Keratinocyte (primary cell): Measurements from ENCODE around the gene NXN. TPM values are rescaled to one million over a fixed set of nuclear protein-coding genes. Genes with fewer than 3 reads are reported as not detected.
"Not testable (repeated sequence)": the region's sequence is repeated elsewhere in the genome, so short reads cannot be mapped to it uniquely, and the experiment has no call there.

Source experiments
- DNase-seq: peaks from one replicate; pipeline ENCODE4 v3.0.0-alpha.2; 2011; ENCODE audit warnings: low read depth, missing footprints, low spot score
- FAIRE-seq: peaks from 2 replicates; lab custom pipeline; 2011; peaks lifted over from hg19 to GRCh38; lab: Jason Lieb, UNC
- H2AFZ ChIP-seq: 2 replicates; pipeline ENCODE4 v1.6.0; 2012; ENCODE audit warnings: low read length, control low read depth, inconsistent platforms; ENCODE audit not compliant: control insufficient read depth
- H3K27ac ChIP-seq: 2 replicates; pipeline ENCODE4 v1.5.1; 2011; ENCODE audit warnings: low read length; ENCODE audit not compliant: control insufficient read depth, insufficient read depth
- H3K27me3 ChIP-seq: 3 replicates; pipeline ENCODE4 v1.6.0; 2011; ENCODE audit warnings: low read length; ENCODE audit not compliant: control insufficient read depth, insufficient read depth; ENCODE audit errors: extremely low read depth
- H3K36me3 ChIP-seq, 2 experiments: 2 replicates in 1 of 2; 3 replicates in 1 of 2; pipeline ENCODE4 v1.5.1; 2011; ENCODE audit warnings: low read length in 2 of 2, mild to moderate bottlenecking in 1 of 2; ENCODE audit not compliant: control insufficient read depth in 2 of 2, insufficient read depth in 2 of 2; ENCODE audit errors: extremely low read depth in 1 of 2
- H3K4me1 ChIP-seq: 3 replicates; pipeline ENCODE4 v1.5.1; 2011; ENCODE audit warnings: low read length; ENCODE audit not compliant: control insufficient read depth, insufficient read depth; ENCODE audit errors: extremely low read depth
- H3K4me2 ChIP-seq: 3 replicates; pipeline ENCODE4 v1.6.0; 2011; ENCODE audit warnings: low read depth, low read length; ENCODE audit not compliant: control insufficient read depth, insufficient read depth; ENCODE audit errors: extremely low read depth
- H3K4me3 ChIP-seq, 3 experiments: fragments of 200-600 bp in 1 of 3; sonication (generic) in 1 of 3; 2 replicates in 2 of 3; 3 replicates in 1 of 3; pipeline ENCODE4 v1.5.1; 2011 to 2016; ENCODE audit warnings: low read length in 3 of 3, mild to moderate bottlenecking in 3 of 3, control low read depth in 2 of 3, inconsistent platforms in 1 of 3, low read depth in 1 of 3, mixed read lengths in 1 of 3, mixed run types in 1 of 3, moderate library complexity in 1 of 3; ENCODE audit not compliant: control insufficient read depth in 2 of 3, insufficient read depth in 2 of 3; ENCODE audit errors: extremely low read depth in 1 of 3
- H3K79me2 ChIP-seq: 2 replicates; pipeline ENCODE4 v1.6.0; 2012; ENCODE audit warnings: low read length; ENCODE audit not compliant: control insufficient read depth, insufficient read depth
- H3K9ac ChIP-seq: 3 replicates; pipeline ENCODE4 v1.6.0; 2011; ENCODE audit warnings: low read length; ENCODE audit not compliant: control insufficient read depth, insufficient read depth; ENCODE audit errors: extremely low read depth
- H3K9me1 ChIP-seq: 3 replicates; pipeline ENCODE4 v1.6.0; 2011; ENCODE audit warnings: low read length; ENCODE audit not compliant: control insufficient read depth, insufficient read depth; ENCODE audit errors: extremely low read depth
- H3K9me3 ChIP-seq: 2 replicates; pipeline ENCODE4 v1.5.1; 2012; ENCODE audit warnings: low read depth, low read length; ENCODE audit not compliant: control insufficient read depth
- H4K20me1 ChIP-seq: 3 replicates; pipeline ENCODE4 v1.6.0; 2011; ENCODE audit warnings: low read length; ENCODE audit not compliant: control insufficient read depth, insufficient read depth; ENCODE audit errors: extremely low read depth
- CTCF ChIP-seq, 3 experiments: IDR thresholded peaks in 1 of 3; conservative IDR thresholded peaks in 1 of 3; optimal IDR thresholded peaks in 1 of 3; 2 replicates in 2 of 3; 3 replicates in 1 of 3; pipeline versions ENCODE3 to v1.5.1; 2011; ENCODE audit warnings: low read length in 3 of 3, mild to moderate bottlenecking in 3 of 3, moderate library complexity in 2 of 3, control low read depth in 1 of 3, inconsistent platforms in 1 of 3; ENCODE audit not compliant: insufficient read depth in 2 of 3; ENCODE audit errors: extremely low read depth in 1 of 3
- EZH2 ChIP-seq: IDR thresholded peaks from one replicate; pipeline ENCODE4 v1.6.1; 2012; ENCODE audit warnings: inconsistent platforms, mild to moderate bottlenecking, low read length, moderate library complexity
- dilution Hi-C: fragments of 300-500 bp; cut with MboI; formaldehyde crosslinking; loops from one replicate; pipeline ENCODE4 v1.7.0; 2020; ENCODE audit warnings: low sequenced_read_pairs; ENCODE audit not compliant: extremely low pct_ligation_motif_present
- polyA plus RNA-seq, 5 experiments: library from polyadenylated mRNA; depleted of rRNA in 3 of 5; stranded (reverse) in 3 of 5; stranded (forward) in 1 of 5; unstranded in 1 of 5; fragments of >200 nt; gene quantifications; 1 replicate in 1 of 5; 2 replicates in 3 of 5; 3 replicates in 1 of 5; pipeline versions ENCODE4 v1.2.1 to v1.2.3, GENCODE V29; 2011 to 2012; ENCODE audit warnings: missing spikeins in 2 of 5, low read depth in 1 of 5, low replicate concordance in 1 of 5

NXN gene
- polyA plus RNA-seq, 1 donor (not counting 4 experiments of a cell fraction or from before 2014, with no cell fraction given) = 94.4 TPM

GRCh38 chr17:869086-869485, 110.5 kb downstream of the NXN start:
- TF ChIP-seq EZH2 = no peak
- no peak for TF ChIP-seq CTCF (optimal IDR thresholded peaks at IDR 0.05 in 1 of 3, IDR thresholded peaks at IDR 0.05 in 1 of 3, conservative IDR thresholded peaks at IDR 0.05 in 1 of 3; ENCODE audit: extremely low read depth in 1 of 3, insufficient read depth in 2 of 3, low read length in 3 of 3)
- peaks cover 4% of the 10 kb centered on the region for H4K20me1 ChIP-seq
- no peak overlapping the region for H3K4me2 ChIP-seq
- H3K9me3 ChIP-seq = no peaks in the 10 kb centered on the region
- H3K36me3 ChIP-seq = peaks cover 3 to 9% of the 10 kb centered on the region in 2 experiments
- peaks cover 54% of the 10 kb centered on the region for H3K79me2 ChIP-seq
- FAIRE-seq (no peak), DNase-seq (no peak)
- H3K27me3 ChIP-seq = no peaks in the 10 kb centered on the region
- no peaks in the 10 kb centered on the region for H3K9me1 ChIP-seq
- H3K4me1 ChIP-seq = peaks cover 31% of the 10 kb centered on the region
- no peak overlapping the region for H2AFZ ChIP-seq
- dilution Hi-C loops = no loop called here
- H3K27ac ChIP-seq = peak overlapping the region; percentile 70
- no peak overlapping the region for H3K9ac ChIP-seq
- no peak overlapping the region for H3K4me3 ChIP-seq

GRCh38 chr17:867896-868489, 111.6 kb downstream of the NXN start:
- Histone ChIP-seq H3K79me2 (peaks cover 58% of the 10 kb centered on the region), H3K4me1 (peaks cover 36% of the 10 kb centered on the region), H2AFZ (no peak overlapping the region), H3K4me3 (no peak overlapping the region), H3K9me3 (no peaks in the 10 kb centered on the region), H3K9ac (no peak overlapping the region), H3K4me2 (no peak overlapping the region), H3K36me3 (peaks cover 10 to 15% of the 10 kb centered on the region in 2 experiments), H3K9me1 (no peaks in the 10 kb centered on the region), H3K27me3 (no peaks in the 10 kb centered on the region), H4K20me1 (peaks cover 4% of the 10 kb centered on the region), H3K27ac (peak overlapping the region; percentile 16)
- no peak for DNase-seq
- dilution Hi-C loops = no loop called here
- TF ChIP-seq EZH2 = no peak
- TF ChIP-seq CTCF (optimal IDR thresholded peaks at IDR 0.05 in 1 of 3, IDR thresholded peaks at IDR 0.05 in 1 of 3, conservative IDR thresholded peaks at IDR 0.05 in 1 of 3; ENCODE audit: extremely low read depth in 1 of 3, insufficient read depth in 2 of 3, low read length in 3 of 3) = no peak
- no peak for FAIRE-seq

- not testable (repeated sequence) for H3K27ac ChIP-seq, DNase-seq
Measured at GRCh38 chr17:867238-867637, 112.3 kb downstream of the NXN start.

More at GRCh38 chr17:867238-867637, 112.3 kb downstream of the NXN start:
- H3K9me1 ChIP-seq, FAIRE-seq, H3K4me2 ChIP-seq, H3K9ac ChIP-seq, H4K20me1 ChIP-seq, dilution Hi-C loops, H3K9me3 ChIP-seq, H2AFZ ChIP-seq, H3K27me3 ChIP-seq, H3K4me3 ChIP-seq: not testable (repeated sequence)
- Histone ChIP-seq H3K4me1 (peaks cover 36% of the 10 kb centered on the region), H3K36me3 (peaks cover 16% of the 10 kb centered on the region in 2 experiments), H3K79me2 (peaks cover 64% of the 10 kb centered on the region)
